Mesothelial cell of epicardium (in vitro differentiated cells): ENCODE measurements around the gene STAG1. TPM values are rescaled to one million over a fixed set of nuclear protein-coding genes. Genes with fewer than 3 reads are reported as not detected.

Experiments used
- DNase-seq, 2 experiments: peaks; one replicate each; pipeline ENCODE4 v3.0.0; 2021; ENCODE audit warnings: low spot score in 2 of 2; ENCODE audit not compliant: unreplicated experiment in 2 of 2
- H3K27ac Mint-ChIP-seq: 2 replicates; pipeline ENCODE4 v1.8.0; 2021; ENCODE audit warnings: mixed read lengths
- H3K27me3 Mint-ChIP-seq: 2 replicates; pipeline ENCODE4 v1.8.0; 2021; ENCODE audit warnings: low read depth, mixed read lengths
- H3K36me3 Mint-ChIP-seq: 2 replicates; pipeline ENCODE4 v1.8.0; 2021; ENCODE audit warnings: mixed read lengths
- H3K4me1 Mint-ChIP-seq: 2 replicates; pipeline ENCODE4 v1.8.0; 2021; ENCODE audit warnings: mixed read lengths
- H3K4me3 Mint-ChIP-seq: 2 replicates; pipeline ENCODE4 v1.8.0; 2021; ENCODE audit warnings: mild to moderate bottlenecking, moderate library complexity, mixed read lengths
- H3K9me3 Mint-ChIP-seq: 2 replicates; pipeline ENCODE4 v1.8.0; 2021; ENCODE audit warnings: mixed read lengths
- CTCF ChIP-seq: fragments of 200-600 bp; sonication (generic); IDR thresholded peaks from one replicate; pipeline ENCODE4 v1.5.0; 2021; ENCODE audit warnings: antibody characterized with exemption; ENCODE audit not compliant: unreplicated experiment
- total RNA-seq: library from RNA; stranded (reverse); gene quantifications from 3 replicates; pipeline ENCODE4 v1.2.1, GENCODE V29; 2021

STAG1 gene
- total RNA-seq, 1 donor from 2014 or later = 51.8 TPM

- no peak overlapping the region for H3K27ac Mint-ChIP-seq
- no peak for TF ChIP-seq CTCF
- no peaks in the 10 kb centered on the region for H3K27me3 Mint-ChIP-seq
- peaks cover 15% of the 10 kb centered on the region for H3K36me3 Mint-ChIP-seq
- H3K9me3 Mint-ChIP-seq = peaks cover 12% of the 10 kb centered on the region
- DNase-seq = no peak
- H3K4me1 Mint-ChIP-seq = no peaks in the 10 kb centered on the region
- H3K4me3 Mint-ChIP-seq = no peak overlapping the region
These were observed 69.4 kb downstream of the STAG1 start for GRCh38 chr3:136682740-136683312.

GRCh38 chr3:136678981-136679380 is 73.2 kb downstream of the STAG1 start:
- TF ChIP-seq CTCF = no peak
- Mint-ChIP-seq H3K4me1 (peaks cover 5% of the 10 kb centered on the region), H3K36me3 (peaks cover 5% of the 10 kb centered on the region), H3K9me3 (peaks cover 9% of the 10 kb centered on the region), H3K27me3 (no peaks in the 10 kb centered on the region), H3K27ac (no peak overlapping the region), H3K4me3 (no peak overlapping the region)
- no peak for DNase-seq

DNA sequence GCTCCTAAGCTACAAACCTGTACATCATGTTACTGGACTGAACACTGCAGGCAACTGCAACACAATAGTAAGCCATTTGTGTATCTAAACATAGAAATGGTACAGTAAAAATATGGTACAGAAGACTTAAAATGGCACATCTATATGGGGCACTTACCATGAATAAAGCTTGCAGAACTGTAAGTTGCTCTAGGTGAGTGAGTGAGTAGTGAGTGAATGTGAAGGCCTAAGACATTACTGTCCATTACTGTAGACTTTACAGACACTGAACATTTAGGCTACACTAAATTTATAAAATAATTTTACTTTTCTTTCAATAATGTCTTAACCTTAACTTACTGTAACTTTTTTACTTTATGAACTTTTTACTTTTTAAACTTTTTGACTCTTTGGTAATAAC is 76.2 kb downstream of the STAG1 start:
- Mint-ChIP-seq H3K27me3 (no peaks in the 10 kb centered on the region), H3K9me3 (no peaks in the 10 kb centered on the region), H3K27ac (no peak overlapping the region), H3K4me1 (peaks cover 14% of the 10 kb centered on the region), H3K36me3 (no peaks in the 10 kb centered on the region), H3K4me3 (no peak overlapping the region)
- TF ChIP-seq CTCF = no peak
- no peak for DNase-seq

- Mint-ChIP-seq H3K4me3 (no peak overlapping the region), H3K27ac (no peak overlapping the region), H3K36me3 (no peaks in the 10 kb centered on the region), H3K9me3 (no peaks in the 10 kb centered on the region), H3K27me3 (no peaks in the 10 kb centered on the region), H3K4me1 (peaks cover 14% of the 10 kb centered on the region)
- DNase-seq = no peak
- TF ChIP-seq CTCF = no peak
These were observed 76.9 kb downstream of the STAG1 start for GRCh38 chr3:136675150-136675858.

DNA sequence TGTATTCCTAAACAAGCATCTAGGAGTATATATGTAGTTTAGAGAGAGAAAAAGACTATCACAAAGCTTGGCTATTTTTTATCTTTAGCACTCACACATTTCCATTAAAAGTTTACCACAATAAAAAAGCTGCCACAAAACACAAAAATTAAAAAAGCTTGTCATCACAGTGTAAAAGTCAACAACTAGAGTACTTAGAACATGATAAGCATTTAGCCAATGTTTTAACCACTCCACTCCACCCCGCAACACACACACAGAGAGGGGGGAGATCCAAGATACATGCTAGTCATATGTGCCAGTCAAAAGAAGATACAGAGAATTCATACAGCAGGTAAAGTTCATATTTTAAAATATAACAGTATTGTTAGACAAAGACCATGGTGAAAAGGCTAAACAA is 79.7 kb downstream of the STAG1 start:
- Mint-ChIP-seq H3K4me3 (no peak overlapping the region), H3K27me3 (no peaks in the 10 kb centered on the region), H3K4me1 (peaks cover 14% of the 10 kb centered on the region), H3K36me3 (peaks cover 10% of the 10 kb centered on the region), H3K27ac (no peak overlapping the region), H3K9me3 (peaks cover 7% of the 10 kb centered on the region)
- DNase-seq = no peak
- no peak for TF ChIP-seq CTCF
